DND-41 (cell line): ENCODE results near the gene CD2AP.

Experiments
- EZH2 ChIP-seq: IDR thresholded peaks from 3 replicates; pipeline ENCODE4 v1.6.1; 2012; ENCODE audit warnings: borderline replicate concordance, low read depth, mild to moderate bottlenecking, moderate library complexity, low read length, inconsistent platforms; ENCODE audit not compliant: severe bottlenecking
- TF ChIP-seq, protein P1 (sequence below): IDR thresholded peaks from 2 replicates; pipeline ENCODE4 v1.5.1; 2012; ENCODE audit warnings: borderline replicate concordance, low read length, moderate library complexity, mild to moderate bottlenecking; ENCODE audit not compliant: poor library complexity, severe bottlenecking; ENCODE audit errors: extremely low read depth

DNA sequence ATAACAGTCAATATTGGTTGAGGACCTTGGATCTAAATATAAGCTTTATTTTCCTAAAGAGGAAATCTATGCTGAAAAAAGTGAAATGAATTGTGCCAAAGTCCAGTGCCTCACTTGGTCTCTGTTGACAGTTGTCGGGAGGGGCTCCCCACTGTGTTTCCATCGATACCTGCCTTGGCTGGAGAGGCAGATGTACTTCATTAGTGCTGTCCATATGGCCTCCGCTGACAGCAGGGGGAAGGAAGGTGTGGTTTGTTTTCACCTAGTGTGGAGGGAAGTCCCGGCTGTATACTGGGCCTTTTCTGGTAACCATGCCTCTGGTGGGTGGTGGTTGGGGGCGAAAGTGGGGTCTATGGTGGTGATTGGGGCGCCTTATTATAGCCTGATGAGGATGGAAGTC, 42.7 kb downstream of the CD2AP start:
- TF ChIP-seq, protein P1, sequence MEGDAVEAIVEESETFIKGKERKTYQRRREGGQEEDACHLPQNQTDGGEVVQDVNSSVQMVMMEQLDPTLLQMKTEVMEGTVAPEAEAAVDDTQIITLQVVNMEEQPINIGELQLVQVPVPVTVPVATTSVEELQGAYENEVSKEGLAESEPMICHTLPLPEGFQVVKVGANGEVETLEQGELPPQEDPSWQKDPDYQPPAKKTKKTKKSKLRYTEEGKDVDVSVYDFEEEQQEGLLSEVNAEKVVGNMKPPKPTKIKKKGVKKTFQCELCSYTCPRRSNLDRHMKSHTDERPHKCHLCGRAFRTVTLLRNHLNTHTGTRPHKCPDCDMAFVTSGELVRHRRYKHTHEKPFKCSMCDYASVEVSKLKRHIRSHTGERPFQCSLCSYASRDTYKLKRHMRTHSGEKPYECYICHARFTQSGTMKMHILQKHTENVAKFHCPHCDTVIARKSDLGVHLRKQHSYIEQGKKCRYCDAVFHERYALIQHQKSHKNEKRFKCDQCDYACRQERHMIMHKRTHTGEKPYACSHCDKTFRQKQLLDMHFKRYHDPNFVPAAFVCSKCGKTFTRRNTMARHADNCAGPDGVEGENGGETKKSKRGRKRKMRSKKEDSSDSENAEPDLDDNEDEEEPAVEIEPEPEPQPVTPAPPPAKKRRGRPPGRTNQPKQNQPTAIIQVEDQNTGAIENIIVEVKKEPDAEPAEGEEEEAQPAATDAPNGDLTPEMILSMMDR = no peak
- TF ChIP-seq EZH2 = no peak
